NCI-H1092 (cell line): ENCODE measurements around the gene CATSPER1.

Source experiments
- DNase-seq: peaks from one replicate; lab custom pipeline; 2025; lab: John Stamatoyannopoulos, UW

The CATSPER1 gene

DNA sequence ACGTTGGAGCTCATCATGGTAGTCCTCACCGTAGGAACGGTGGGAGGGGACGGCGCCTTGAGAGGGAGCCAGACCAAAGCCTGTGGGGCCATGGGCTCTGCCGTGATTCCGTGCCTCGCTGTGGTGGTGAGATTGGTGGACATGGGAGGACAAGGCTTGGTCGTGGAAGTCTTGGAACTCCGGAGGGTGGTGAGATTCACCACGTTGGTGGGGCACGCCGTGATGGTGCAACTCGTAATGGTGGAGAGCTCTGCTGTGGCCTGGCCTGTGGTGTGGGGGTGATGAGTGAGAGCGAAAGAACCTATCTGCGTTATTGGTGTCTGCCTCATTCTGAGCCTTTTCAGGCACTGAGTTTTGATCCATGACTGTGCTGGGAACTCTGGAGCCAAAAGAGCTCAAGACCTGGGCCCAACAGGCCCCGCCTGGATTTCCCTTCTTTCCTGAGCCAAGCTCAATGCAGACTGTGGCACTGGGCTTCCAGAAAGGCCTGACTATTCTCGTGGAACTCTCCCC lies at the start of gene CATSPER1:
Gene CATSPER1, minus strand, starts transcription at position 463 of the 513 bp plus-strand sequence. Its CDS starts 100 bp downstream, at position 363.
- no peak for DNase-seq

DNA sequence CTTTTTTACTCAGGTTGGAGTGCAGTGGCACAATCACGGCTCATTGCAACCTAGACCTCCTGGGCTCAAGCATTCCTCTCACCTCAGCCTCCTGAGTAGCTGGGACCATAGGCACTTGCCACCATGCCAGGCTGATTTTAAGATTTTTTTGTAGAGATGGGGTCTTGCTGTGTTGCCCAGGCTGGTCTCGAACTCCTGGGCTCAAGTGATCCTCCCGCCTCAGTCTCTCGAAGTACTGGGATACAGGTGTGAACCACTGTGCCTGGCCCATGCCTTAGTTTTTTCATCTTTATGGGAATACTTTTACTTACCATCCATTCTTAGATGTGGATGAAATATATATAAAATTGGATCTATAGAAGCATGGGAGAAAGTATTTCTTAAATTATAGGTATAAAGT lies 49.0 kb upstream of the CATSPER1 start:
- no peak for DNase-seq

DNA sequence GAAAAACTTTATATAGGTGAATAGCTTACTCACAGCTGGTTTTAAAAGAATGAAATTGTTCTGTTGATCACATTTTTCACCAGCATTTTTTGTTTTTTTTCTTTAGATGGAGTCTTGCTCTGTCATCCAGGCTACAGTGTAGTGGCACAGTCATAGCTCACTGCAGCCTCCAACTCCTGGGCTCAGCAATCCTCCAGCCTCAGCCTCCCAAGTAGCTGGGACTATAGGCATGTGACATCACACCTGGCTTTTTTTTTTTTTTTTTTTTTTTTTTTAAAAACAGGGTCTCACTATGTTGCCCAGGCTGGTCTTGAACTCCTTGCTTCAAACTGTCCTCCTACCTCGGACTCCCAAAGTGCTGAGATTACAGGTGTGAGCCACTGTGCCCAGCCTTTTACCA lies 47.4 kb upstream of the CATSPER1 start:
- no peak for DNase-seq

- no peak for DNase-seq
These were observed 46.2 kb upstream of the CATSPER1 start for GRCh38 chr11:66072518-66072917.

DNA sequence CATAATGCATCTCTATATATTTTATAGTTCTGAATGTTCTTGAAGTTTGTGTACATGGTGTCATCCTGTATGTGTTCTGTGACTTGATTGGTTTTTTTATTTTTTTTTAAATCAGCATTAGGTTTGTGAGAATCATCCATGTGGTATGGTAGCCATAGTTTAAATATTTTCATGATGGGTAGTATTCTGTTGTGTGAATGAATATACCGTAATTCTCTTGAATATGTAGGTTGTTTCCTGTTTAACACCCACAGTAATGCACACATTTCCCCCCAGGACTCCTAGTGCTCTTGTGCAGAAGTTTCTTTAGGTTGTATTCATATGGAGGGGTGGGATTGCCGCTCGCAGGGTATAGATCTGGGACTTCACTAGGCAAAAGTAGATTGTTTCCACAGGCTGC lies 45.8 kb upstream of the CATSPER1 start:
- DNase-seq: no peak

GRCh38 chr11:66071381-66071801 lies 45.1 kb upstream of the CATSPER1 start:
- DNase-seq: no peak

DNA sequence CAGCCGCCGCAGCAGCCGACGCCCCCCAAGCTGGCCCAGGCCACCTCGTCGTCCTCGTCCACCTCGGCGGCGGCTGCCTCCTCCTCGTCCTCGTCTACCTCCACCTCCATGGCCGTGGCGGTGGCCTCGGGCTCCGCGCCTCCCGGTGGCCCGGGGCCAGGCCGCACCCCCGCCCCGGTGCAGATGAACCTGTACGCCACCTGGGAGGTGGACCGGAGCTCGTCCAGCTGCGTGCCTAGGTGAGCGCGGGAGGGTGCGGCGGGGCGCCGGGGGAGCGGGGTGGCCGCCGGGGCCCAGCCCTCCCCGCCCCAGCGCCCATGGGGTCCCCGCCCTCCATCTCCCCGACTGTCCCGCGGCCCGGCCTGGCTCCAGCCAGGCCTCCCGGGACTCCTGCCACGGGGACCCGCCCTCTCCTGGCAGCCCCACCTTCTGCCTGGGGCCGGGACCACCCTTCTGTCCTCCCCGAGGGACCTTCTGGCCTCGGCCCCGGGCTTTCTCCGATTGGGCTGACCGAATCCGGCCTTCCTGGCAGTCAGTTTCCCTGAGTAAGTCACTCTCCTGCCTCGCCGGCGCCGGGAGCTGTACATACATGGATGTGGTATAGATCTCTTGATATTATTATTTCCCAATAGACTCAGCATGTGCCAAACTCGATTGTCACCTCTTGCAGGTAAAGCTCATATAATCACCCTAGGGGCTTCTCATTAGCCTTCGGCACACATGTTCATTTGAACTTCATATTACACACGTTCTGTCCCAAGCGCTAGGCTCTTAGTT lies 44.5 kb upstream of the CATSPER1 start:
- DNase-seq: no peak

DNA sequence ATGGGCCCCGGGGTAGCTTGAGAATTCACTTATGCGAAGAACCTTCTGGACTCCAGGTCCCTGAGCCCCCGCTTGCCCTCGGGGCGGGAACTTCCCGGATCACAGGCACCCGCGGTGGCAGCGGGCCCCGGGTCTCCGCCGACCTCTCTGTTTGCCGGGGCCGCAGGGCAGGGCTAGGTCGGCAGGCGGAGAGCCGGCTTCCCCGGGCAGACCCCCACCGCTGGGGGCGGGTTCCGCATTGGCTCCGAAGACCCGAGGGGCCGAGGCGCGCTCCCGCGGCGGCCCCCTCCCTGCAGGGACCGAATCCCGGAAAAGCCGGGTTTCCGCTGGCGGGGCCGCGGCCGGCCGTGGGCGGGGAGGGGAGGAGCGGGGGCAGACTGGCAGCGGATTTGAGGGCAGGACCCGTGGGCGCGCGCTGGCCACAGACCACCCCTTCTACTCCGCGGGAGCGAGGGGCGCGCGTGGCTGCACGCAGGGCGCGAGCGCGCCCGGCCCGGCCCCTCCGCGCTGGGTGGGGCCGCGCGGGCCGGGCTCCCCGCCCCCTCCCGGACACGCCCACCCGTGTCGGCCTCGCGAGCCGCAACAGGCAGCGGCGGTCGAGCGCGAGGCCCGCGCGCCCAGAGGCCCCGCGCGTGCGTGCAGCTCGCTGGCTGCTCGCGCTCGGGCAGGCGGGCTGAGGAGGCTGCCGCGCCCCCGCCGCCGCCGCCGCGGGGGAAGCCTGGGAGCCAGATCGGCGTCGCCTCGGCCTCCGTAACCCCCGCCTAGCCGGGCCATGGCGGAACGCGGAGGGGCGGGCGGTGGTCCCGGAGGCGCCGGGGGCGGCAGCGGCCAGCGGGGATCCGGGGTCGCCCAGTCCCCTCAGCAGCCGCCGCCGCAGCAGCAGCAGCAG lies 43.7 kb upstream of the CATSPER1 start, which contains the start of gene PACS1:
Gene PACS1, plus strand, starts transcription at position 558 of the 889 bp plus-strand sequence. Its CDS starts 215 bp downstream, at position 773.
- peak; percentile 51 for DNase-seq

DNA sequence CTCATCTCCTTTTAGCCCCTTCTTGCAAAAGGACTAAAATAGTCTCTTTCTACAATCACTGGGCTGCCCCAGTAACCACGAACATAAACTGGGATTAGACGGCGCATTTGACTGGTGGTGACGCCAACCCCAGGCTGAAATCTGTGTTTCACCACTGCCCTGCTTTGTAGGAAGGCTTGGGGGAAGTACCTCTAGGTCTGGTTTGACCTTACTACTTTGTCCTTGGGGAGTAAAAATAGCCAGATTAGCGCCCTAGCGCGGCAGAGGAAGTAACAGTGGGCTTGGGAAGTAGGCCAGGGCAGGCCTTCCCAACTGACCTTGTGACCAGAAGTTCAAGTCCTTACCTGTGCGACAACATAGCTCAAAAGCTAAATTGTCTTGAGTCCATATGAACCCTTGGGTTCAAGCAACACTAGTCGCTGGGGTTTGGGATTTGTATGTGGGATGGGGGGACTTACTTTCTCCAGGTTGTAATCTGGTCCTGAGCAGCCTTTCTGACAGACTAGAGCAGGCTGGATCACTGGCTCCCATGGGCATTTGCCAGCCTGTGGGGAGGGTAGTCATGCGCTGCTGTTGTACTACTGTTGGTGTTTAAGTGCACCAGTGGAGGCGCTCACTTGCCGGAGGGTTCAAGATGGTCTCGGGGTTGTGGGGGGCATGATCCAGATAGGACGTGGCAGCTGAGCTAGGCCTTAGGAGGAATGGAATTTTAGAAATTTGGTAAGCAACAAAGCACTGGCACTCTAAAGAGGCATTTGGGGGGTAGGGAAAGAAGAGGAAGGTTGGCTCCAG lies 42.8 kb upstream of the CATSPER1 start:
- DNase-seq: no peak

GRCh38 chr11:66068154-66068821 lies 42.0 kb upstream of the CATSPER1 start:
- DNase-seq: peak; percentile 70

GRCh38 chr11:66067640-66068039 lies 41.4 kb upstream of the CATSPER1 start:
- DNase-seq: no peak

DNA sequence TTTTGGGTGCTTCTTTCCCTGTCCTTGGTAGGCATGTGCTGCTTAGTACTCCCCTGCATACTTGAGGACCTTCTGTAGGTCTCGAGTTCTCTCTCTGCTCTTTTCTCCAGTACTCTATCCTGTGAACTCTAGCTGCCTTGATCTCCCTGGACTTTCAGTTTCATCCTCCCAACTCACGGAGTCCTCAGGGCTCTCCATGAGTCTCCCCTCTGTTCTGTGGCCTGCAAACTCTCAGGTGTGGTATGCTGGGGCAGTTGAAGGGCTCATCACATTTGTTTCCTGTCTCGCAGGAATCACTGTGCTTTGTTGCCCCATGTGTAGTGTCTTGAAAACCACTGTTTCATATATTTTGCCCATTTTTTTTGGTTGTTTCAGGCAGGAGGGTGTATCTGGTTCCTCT lies 40.5 kb upstream of the CATSPER1 start:
- no peak for DNase-seq

DNA sequence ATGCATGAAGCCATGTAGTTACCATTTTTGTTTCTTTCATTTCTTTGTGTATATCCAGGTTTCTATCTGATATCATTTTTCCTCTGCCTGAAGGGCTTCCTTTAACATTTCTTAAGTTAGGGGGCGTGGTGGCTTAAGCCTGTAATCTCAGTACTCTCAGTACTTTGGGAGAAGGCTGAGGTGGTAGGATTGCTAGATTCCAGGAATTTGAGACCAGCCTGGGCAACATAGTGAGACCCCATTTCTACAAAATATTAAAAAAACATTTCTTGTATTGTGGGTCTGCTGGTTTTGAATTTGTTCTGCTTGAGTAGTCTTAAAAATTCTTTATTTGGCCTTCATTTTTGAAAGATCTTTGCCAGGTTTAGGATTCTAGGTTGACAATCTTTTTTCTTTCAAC lies 38.3 kb upstream of the CATSPER1 start:
- no peak for DNase-seq

- no peak for DNase-seq
These were observed 37.6 kb upstream of the CATSPER1 start for GRCh38 chr11:66063900-66064299.

GRCh38 chr11:66062408-66062807 lies 36.1 kb upstream of the CATSPER1 start:
- DNase-seq: no peak

GRCh38 chr11:66061268-66061667 lies 35.0 kb upstream of the CATSPER1 start:
- DNase-seq: no peak

DNA sequence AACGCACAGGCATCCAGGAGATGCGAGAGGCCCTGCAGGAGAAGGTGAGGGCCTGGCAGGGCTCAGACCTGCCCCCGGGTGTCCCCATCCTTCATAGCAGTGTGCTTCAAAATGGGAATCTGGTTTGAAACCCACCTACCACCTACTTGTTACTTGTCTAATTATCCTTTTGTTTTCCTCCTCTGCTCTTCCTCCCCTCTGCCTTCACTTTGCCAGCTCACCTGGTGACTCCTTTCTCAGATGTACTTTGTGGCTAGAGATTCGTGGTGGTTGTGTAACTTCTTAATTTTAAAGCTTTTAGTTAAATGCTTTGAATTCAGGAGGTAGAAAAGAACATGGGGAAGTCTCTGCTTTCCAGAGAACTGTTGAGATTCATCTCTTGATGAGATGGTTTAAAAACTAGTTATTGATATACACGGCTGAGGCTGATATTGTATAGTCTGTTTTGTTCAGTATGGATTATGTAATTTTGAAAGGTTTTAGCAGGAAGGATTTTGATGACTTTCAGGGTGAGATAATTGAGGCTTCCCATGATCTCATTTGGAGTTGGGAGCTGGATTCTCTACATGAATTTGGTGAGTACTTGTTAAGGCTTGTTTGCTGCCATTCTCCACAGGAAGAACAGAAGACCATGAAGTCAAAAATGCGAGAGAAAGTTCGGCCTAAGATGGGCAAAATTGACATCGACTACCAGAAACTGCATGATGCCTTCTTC lies 33.8 kb upstream of the CATSPER1 start:
- no peak for DNase-seq

GRCh38 chr11:66056501-66056900 lies 30.2 kb upstream of the CATSPER1 start:
- no peak for DNase-seq

- no peak for DNase-seq
These were observed 28.7 kb upstream of the CATSPER1 start for GRCh38 chr11:66055021-66055420.

- no peak for DNase-seq
These were observed 26.3 kb upstream of the CATSPER1 start for GRCh38 chr11:66052664-66052982.
